Panc1 (cell line): ENCODE results near the gene MOK. TPM values are rescaled to one million over a fixed set of nuclear protein-coding genes. Genes with fewer than 3 reads are reported as not detected.

Source experiments
- ATAC-seq: fragments of 200-7000 bp; cut with Tn5 transposase; 2 replicates; pipeline ENCODE4 v1.9.1; 2020; ENCODE audit warnings: mild to moderate bottlenecking, moderate library complexity
- BruUV-seq: library from RNA; stranded (reverse); fragments of 400-500 nt; replicated peaks from 2 replicates; lab custom pipeline; 2021; lab: Mats Ljungman, UMichigan
- CTCF ChIA-PET: fragments of 300-600 bp; sonication (Branson Sonifier 250); formaldehyde crosslinking; loops from one replicate; lab custom pipeline; 2022; ENCODE audit warnings: antibody characterized with exemption; lab: Charles Lee
- POLR2A ChIA-PET: fragments of 300-600 bp; sonication (Branson Sonifier 250); formaldehyde crosslinking; loops from one replicate; lab custom pipeline; 2022; ENCODE audit warnings: antibody characterized with exemption; lab: Charles Lee
- DNase-seq: peaks from one replicate; pipeline ENCODE4 v3.0.0-alpha.2; 2010; ENCODE audit warnings: low read depth, low spot score
- H3K27ac ChIP-seq: 2 replicates; pipeline ENCODE4 v1.5.1; 2011; ENCODE audit warnings: mild to moderate bottlenecking, low read length, inconsistent platforms
- H3K27me3 ChIP-seq: fragments of 200-500 bp; sonication (Bioruptor generic); 2 replicates; pipeline ENCODE4 v1.6.0; 2014; ENCODE audit warnings: low read length, inconsistent platforms; ENCODE audit not compliant: control insufficient read depth, insufficient read depth
- H3K36me3 ChIP-seq: fragments of 200-500 bp; sonication (Bioruptor generic); 2 replicates; pipeline ENCODE4 v1.5.1; 2014; ENCODE audit warnings: inconsistent platforms, mild to moderate bottlenecking, low read length, moderate library complexity; ENCODE audit not compliant: control insufficient read depth, insufficient read depth
- H3K4me1 ChIP-seq: 2 replicates; pipeline ENCODE4 v1.5.1; 2011; ENCODE audit warnings: inconsistent platforms, mild to moderate bottlenecking, low read length, moderate library complexity; ENCODE audit not compliant: control insufficient read depth, insufficient read depth
- H3K4me3 ChIP-seq, 2 experiments: 2 replicates each; pipeline ENCODE4 v1.5.1; 2011 to 2012; ENCODE audit warnings: low read depth in 2 of 2, low read length in 2 of 2, mild to moderate bottlenecking in 2 of 2, inconsistent platforms in 1 of 2, moderate library complexity in 1 of 2
- H3K9me3 ChIP-seq: fragments of 200-500 bp; sonication (Bioruptor generic); 2 replicates; pipeline ENCODE4 v1.5.1; 2014; ENCODE audit warnings: low read depth, mild to moderate bottlenecking, inconsistent platforms, low read length, moderate library complexity; ENCODE audit not compliant: control insufficient read depth, insufficient read depth
- CTCF ChIP-seq: fragments of 450-650 bp; IDR thresholded peaks from 2 replicates; pipeline ENCODE4 v1.5.1; 2017; ENCODE audit warnings: mild to moderate bottlenecking
- POLR2AphosphoS5 ChIP-seq: IDR thresholded peaks from 2 replicates; pipeline ENCODE4 v1.6.1; 2012; ENCODE audit warnings: mild to moderate bottlenecking, low read depth, low read length, moderate library complexity
- SIN3A ChIP-seq: IDR thresholded peaks from 2 replicates; pipeline ENCODE4 v1.6.1; 2012; ENCODE audit warnings: low read depth, mild to moderate bottlenecking, low read length, moderate library complexity, borderline replicate concordance; ENCODE audit not compliant: insufficient read depth
- TCF7L2 ChIP-seq: IDR thresholded peaks from 2 replicates; pipeline ENCODE4 v1.6.1; 2011; ENCODE audit warnings: mild to moderate bottlenecking, low read depth, low read length, inconsistent platforms
- in situ Hi-C: cut with HindIII; loops from 2 replicates; pipeline ENCODE4 v1.10.0; 2016; ENCODE audit warnings: low sequenced_read_pairs, low pct_unique_long_range_greater_than_20kb
- intact Hi-C: fragments of 100-400 bp; cut with micrococcal nuclease; formaldehyde crosslinking; loops from one replicate; pipeline ENCODE4 v1.10.0; 2022; ENCODE audit not compliant: unreplicated experiment
- total RNA-seq: library from RNA; stranded (reverse); gene quantifications from one replicate; pipeline ENCODE4 v1.2.1, GENCODE V29; 2021; ENCODE audit not compliant: unreplicated experiment
- TF ChIP-seq, protein P1 (sequence below), 2 experiments: IDR thresholded peaks; 2 replicates each; pipeline ENCODE4 v1.6.1; 2011 to 2012; ENCODE audit warnings: low read depth in 2 of 2, control low read depth in 1 of 2, low read length in 1 of 2, mild to moderate bottlenecking in 1 of 2, moderate library complexity in 1 of 2; ENCODE audit not compliant: insufficient read depth in 1 of 2

The MOK gene
- total RNA-seq, 1 experiment from 2014 or later, result 9.8 TPM

DNA sequence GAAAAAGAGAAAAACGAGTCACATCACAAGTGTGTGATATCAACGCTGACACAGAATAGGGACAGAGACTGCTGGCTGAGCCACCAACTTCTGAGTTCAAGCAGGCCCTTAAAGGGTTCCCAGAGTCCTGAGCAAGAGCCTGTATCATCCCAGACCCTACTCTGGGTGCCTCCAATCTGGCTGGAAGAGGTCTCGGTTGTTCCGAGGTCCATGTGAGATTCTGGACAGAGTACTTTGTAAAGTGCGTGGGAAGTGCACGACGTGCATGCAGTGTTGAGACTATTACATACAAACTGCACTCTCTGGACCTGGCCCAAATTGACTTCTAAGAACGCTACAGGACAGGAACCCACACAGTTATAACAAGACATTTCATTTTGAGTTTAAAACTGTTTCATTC, 40.6 kb downstream of the MOK start:
- Histone ChIP-seq H3K9me3 (no peaks in the 10 kb centered on the region), H3K4me3 (no peak overlapping the region), H3K4me1 (no peaks in the 10 kb centered on the region), H3K36me3 (no peaks in the 10 kb centered on the region), H3K27me3 (no peaks in the 10 kb centered on the region), H3K27ac (no peak overlapping the region)
- ATAC-seq, result no peak
- in situ Hi-C loops (no loop called here), intact Hi-C loops (no loop called here)
- TF ChIP-seq TCF7L2, result no peak
- TF ChIP-seq CTCF, result no peak
- TF ChIP-seq, protein P1, sequence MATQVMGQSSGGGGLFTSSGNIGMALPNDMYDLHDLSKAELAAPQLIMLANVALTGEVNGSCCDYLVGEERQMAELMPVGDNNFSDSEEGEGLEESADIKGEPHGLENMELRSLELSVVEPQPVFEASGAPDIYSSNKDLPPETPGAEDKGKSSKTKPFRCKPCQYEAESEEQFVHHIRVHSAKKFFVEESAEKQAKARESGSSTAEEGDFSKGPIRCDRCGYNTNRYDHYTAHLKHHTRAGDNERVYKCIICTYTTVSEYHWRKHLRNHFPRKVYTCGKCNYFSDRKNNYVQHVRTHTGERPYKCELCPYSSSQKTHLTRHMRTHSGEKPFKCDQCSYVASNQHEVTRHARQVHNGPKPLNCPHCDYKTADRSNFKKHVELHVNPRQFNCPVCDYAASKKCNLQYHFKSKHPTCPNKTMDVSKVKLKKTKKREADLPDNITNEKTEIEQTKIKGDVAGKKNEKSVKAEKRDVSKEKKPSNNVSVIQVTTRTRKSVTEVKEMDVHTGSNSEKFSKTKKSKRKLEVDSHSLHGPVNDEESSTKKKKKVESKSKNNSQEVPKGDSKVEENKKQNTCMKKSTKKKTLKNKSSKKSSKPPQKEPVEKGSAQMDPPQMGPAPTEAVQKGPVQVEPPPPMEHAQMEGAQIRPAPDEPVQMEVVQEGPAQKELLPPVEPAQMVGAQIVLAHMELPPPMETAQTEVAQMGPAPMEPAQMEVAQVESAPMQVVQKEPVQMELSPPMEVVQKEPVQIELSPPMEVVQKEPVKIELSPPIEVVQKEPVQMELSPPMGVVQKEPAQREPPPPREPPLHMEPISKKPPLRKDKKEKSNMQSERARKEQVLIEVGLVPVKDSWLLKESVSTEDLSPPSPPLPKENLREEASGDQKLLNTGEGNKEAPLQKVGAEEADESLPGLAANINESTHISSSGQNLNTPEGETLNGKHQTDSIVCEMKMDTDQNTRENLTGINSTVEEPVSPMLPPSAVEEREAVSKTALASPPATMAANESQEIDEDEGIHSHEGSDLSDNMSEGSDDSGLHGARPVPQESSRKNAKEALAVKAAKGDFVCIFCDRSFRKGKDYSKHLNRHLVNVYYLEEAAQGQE (IDR thresholded peaks at IDR 0.05; ENCODE audit: insufficient read depth in 1 of 2, low read depth in 2 of 2, low read length in 1 of 2), result no peak
- TF ChIP-seq POLR2AphosphoS5, result no peak
- no peak for TF ChIP-seq SIN3A
- DNase-seq, result no peak
- no TSS peak for BruUV-seq
- CTCF ChIA-PET, result no interaction called here
- POLR2A ChIA-PET, result no interaction called here

- Histone ChIP-seq H3K4me3 (no peak overlapping the region), H3K36me3 (no peaks in the 10 kb centered on the region), H3K9me3 (no peaks in the 10 kb centered on the region), H3K27ac (no peak overlapping the region), H3K4me1 (no peaks in the 10 kb centered on the region), H3K27me3 (no peaks in the 10 kb centered on the region)
- in situ Hi-C loops, result no loop called here
- ATAC-seq, result no peak
- intact Hi-C loops, result no loop called here
- DNase-seq, result no peak
- POLR2A ChIA-PET, result no interaction called here
- TF ChIP-seq, protein P1 (IDR thresholded peaks at IDR 0.05; ENCODE audit: insufficient read depth in 1 of 2, low read depth in 2 of 2, low read length in 1 of 2), result no peak
- TF ChIP-seq CTCF (no peak), POLR2AphosphoS5 (no peak), TCF7L2 (no peak), SIN3A (no peak)
- no TSS peak for BruUV-seq
- CTCF ChIA-PET, result no interaction called here
These were observed 42.0 kb downstream of the MOK start for GRCh38 chr14:102262929-102263462.
